Suprapubic skin (tissue), 4 donors: ENCODE results near the gene ALDH1A1. TPM values are rescaled to one million over a fixed set of nuclear protein-coding genes. Genes with fewer than 3 reads are reported as not detected.

Experiments used
- DNase-seq, 2 donors: peaks; one replicate each; pipeline ENCODE4 v3.0.0-alpha.2; 2019; ENCODE audit warnings: low spot score in 2 of 2
- H3K27ac ChIP-seq: fragments of 200-600 bp; sonication (generic); one replicate; pipeline ENCODE4 v1.5.1; 2019
- H3K27me3 ChIP-seq: fragments of 200-600 bp; sonication (generic); one replicate; pipeline ENCODE4 v1.5.1; 2019
- H3K36me3 ChIP-seq: fragments of 200-600 bp; sonication (generic); one replicate; pipeline ENCODE4 v1.5.1; 2019
- H3K4me1 ChIP-seq: fragments of 200-600 bp; sonication (generic); one replicate; pipeline ENCODE4 v1.5.1; 2019
- H3K4me3 ChIP-seq: fragments of 200-600 bp; sonication (generic); one replicate; pipeline ENCODE4 v1.5.1; 2019; ENCODE audit warnings: mild to moderate bottlenecking
- H3K9me3 ChIP-seq: fragments of 200-600 bp; sonication (generic); one replicate; pipeline ENCODE4 v1.5.1; 2019
- CTCF ChIP-seq, 2 donors: fragments of 200-600 bp in 1 of 2; fragments of 450-650 bp in 1 of 2; sonication (generic) in 1 of 2; IDR thresholded peaks; one replicate each; pipeline ENCODE4 v1.5.1; 2016 to 2019; ENCODE audit warnings: antibody characterized with exemption in 2 of 2, mild to moderate bottlenecking in 1 of 2, moderate library complexity in 1 of 2
- EP300 ChIP-seq: sonication (generic); formaldehyde crosslinking; IDR thresholded peaks from one replicate; pipeline ENCODE4 v1.6.1; 2017; ENCODE audit warnings: antibody characterized with exemption
- POLR2A ChIP-seq, 2 donors: fragments of 450-650 bp; IDR thresholded peaks; one replicate each; pipeline ENCODE4 v1.6.1; 2017; ENCODE audit warnings: antibody characterized with exemption in 2 of 2, mild to moderate bottlenecking in 2 of 2, moderate library complexity in 2 of 2
- POLR2AphosphoS5 ChIP-seq, 3 donors: sonication (generic); formaldehyde crosslinking; IDR thresholded peaks; one replicate each; pipeline ENCODE4 v1.6.1; 2017; ENCODE audit warnings: antibody characterized with exemption in 3 of 3
- WGBS: methylation state at CpG from one replicate; pipeline ENCODE4 v1.1.5; 2018; 5-methylcytosine and 5-hydroxymethylcytosine counted together
- total RNA-seq, 4 donors: library from RNA; depleted of rRNA; stranded (reverse); fragments of >200 nt; gene quantifications; one replicate each; pipeline ENCODE4 v1.1.0, GENCODE V29; 2016

Gene ALDH1A1
- total RNA-seq, 4 donors from 2014 or later: 7.7 to 19.2 (median 11.2) TPM

DNA sequence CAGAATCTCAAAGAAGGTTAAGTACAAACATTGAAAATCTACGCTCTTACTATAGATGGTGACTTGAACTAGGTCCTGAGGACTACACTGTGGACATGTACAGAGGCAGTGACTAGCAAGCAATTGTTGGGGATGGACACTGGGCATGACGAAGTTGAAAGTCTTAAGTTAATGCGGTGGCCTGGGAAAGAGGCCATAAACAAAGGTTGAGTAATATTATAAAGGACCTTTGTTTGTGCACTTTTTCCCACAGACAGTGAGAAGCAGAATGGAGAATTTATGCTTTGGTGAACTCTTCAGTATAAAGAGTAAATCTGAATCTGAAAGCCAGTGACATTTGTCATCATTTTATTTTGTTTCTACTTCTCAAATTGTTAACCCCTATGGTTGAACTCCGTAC lies 15.3 kb downstream of the ALDH1A1 start:
- no peak for TF ChIP-seq CTCF (IDR thresholded peaks at IDR 0.05)
- no peak for TF ChIP-seq POLR2AphosphoS5 (IDR thresholded peaks at IDR 0.05)
- TF ChIP-seq EP300: no peak
- no peak for TF ChIP-seq POLR2A (IDR thresholded peaks at IDR 0.05)
- Histone ChIP-seq H3K27ac (no peak overlapping the region), H3K4me3 (no peak overlapping the region), H3K36me3 (no peaks in the 10 kb centered on the region), H3K4me1 (peaks cover 5% of the 10 kb centered on the region), H3K9me3 (no peaks in the 10 kb centered on the region), H3K27me3 (no peaks in the 10 kb centered on the region)
- DNase-seq: no peak
- WGBS: 89% methylated on average over 4 of the region's 4 CpGs

- H3K4me1 ChIP-seq: peaks cover 5% of the 10 kb centered on the region
- H3K27ac ChIP-seq: no peak overlapping the region
- no peak overlapping the region for H3K4me3 ChIP-seq
- DNase-seq: no peak
- no peak for TF ChIP-seq EP300
- TF ChIP-seq CTCF (IDR thresholded peaks at IDR 0.05): no peak
- no peak for TF ChIP-seq POLR2AphosphoS5 (IDR thresholded peaks at IDR 0.05)
- TF ChIP-seq POLR2A (IDR thresholded peaks at IDR 0.05): no peak
- H3K27me3 ChIP-seq: no peaks in the 10 kb centered on the region
- no peaks in the 10 kb centered on the region for H3K9me3 ChIP-seq
- H3K36me3 ChIP-seq: no peaks in the 10 kb centered on the region
- 88% methylated on average over 2 of the region's 2 CpGs for WGBS
Measured at GRCh38 chr9:72936679-72937078, 16.2 kb downstream of the ALDH1A1 start.

DNA sequence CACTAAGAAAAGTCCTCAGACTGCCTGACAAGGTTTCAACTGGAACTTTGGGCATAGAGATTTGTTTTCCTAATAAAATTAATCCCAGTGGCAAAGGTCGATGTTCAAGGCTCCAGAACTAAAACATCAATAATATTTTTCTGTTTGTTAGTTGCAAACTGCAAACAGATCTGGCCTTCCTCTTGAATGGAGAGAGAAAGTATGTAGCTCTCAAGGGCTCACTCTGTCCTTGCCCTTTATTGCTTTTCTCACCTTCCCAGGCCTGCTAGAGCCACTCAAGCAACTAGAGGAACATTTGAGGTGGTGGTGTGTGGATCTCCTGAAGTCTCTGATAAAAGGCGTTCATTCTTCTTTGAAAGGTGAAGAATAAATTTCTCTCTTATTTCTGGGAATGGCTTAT lies 16.6 kb downstream of the ALDH1A1 start:
- TF ChIP-seq POLR2A (IDR thresholded peaks at IDR 0.05): no peak
- TF ChIP-seq EP300: no peak
- no peak for TF ChIP-seq CTCF (IDR thresholded peaks at IDR 0.05)
- TF ChIP-seq POLR2AphosphoS5 (IDR thresholded peaks at IDR 0.05): no peak

DNA sequence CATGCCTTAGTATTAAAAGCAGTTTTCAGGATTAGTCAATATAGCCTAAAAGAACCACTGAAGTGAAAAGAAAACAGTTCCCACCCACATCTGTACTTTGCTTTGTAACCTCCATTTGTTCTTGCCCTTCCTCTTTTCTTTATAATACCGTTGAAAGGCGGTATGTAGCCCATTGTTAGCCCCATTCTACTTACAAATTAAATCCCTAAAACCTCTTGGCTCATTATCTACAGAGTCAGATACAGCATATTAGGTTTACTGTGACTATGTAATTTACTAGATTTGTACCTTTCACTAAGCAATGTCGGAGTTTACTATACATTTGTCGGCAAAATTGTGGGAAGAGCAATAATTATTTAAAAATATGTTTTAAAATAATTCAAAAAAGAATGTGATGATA lies 17.3 kb downstream of the ALDH1A1 start:
- Histone ChIP-seq H3K27ac (no peak overlapping the region), H3K4me3 (no peak overlapping the region), H3K4me1 (peaks cover 5% of the 10 kb centered on the region), H3K27me3 (no peaks in the 10 kb centered on the region), H3K9me3 (no peaks in the 10 kb centered on the region), H3K36me3 (no peaks in the 10 kb centered on the region)
- no peak for DNase-seq
- 93% methylated on average over 4 of the region's 4 CpGs for WGBS
- TF ChIP-seq POLR2A (IDR thresholded peaks at IDR 0.05) (no peak), POLR2AphosphoS5 (IDR thresholded peaks at IDR 0.05) (no peak), EP300 (no peak), CTCF (IDR thresholded peaks at IDR 0.05) (no peak)

More for the DNA sequence above, 16.6 kb downstream of the ALDH1A1 start:
- no peak overlapping the region for H3K27ac ChIP-seq
- H3K4me3 ChIP-seq: no peak overlapping the region
- 89% methylated on average over 2 of the region's 2 CpGs for WGBS
- no peaks in the 10 kb centered on the region for H3K36me3 ChIP-seq
- no peak for DNase-seq
- H3K27me3 ChIP-seq: no peaks in the 10 kb centered on the region
- H3K9me3 ChIP-seq: no peaks in the 10 kb centered on the region
- H3K4me1 ChIP-seq: peaks cover 5% of the 10 kb centered on the region

GRCh38 chr9:72933730-72934665 lies 18.9 kb downstream of the ALDH1A1 start:
- TF ChIP-seq POLR2AphosphoS5 (IDR thresholded peaks at IDR 0.05) (no peak), CTCF (IDR thresholded peaks at IDR 0.05) (no peak), EP300 (no peak), POLR2A (IDR thresholded peaks at IDR 0.05) (no peak)
- Histone ChIP-seq H3K4me1 (no peaks in the 10 kb centered on the region), H3K27me3 (no peaks in the 10 kb centered on the region), H3K27ac (no peak overlapping the region), H3K9me3 (no peaks in the 10 kb centered on the region), H3K4me3 (no peak overlapping the region), H3K36me3 (no peaks in the 10 kb centered on the region)
- WGBS: 95% methylated on average over 4 of the region's 4 CpGs
- DNase-seq: no peak
